Erythroblast (primary cell): ENCODE results near the gene ZNF385D.

Experiments
- GATA1 ChIP-seq: IDR thresholded peaks from 2 replicates; pipeline ENCODE4 v1.6.1; 2011; ENCODE audit warnings: low read depth, mild to moderate bottlenecking, control low read depth, low read length, moderate library complexity
- POLR2A ChIP-seq: IDR thresholded peaks from 2 replicates; pipeline ENCODE4 v1.6.1; 2011; ENCODE audit warnings: mild to moderate bottlenecking, low read length

- TF ChIP-seq POLR2A = no peak
- no peak for TF ChIP-seq GATA1
Measured at GRCh38 chr3:21704796-21705195, 46.2 kb downstream of the ZNF385D start.
